AG04450 (cell line): Measurements from ENCODE around the gene NAA15. TPM values are rescaled to one million over a fixed set of nuclear protein-coding genes. Genes with fewer than 3 reads are reported as not detected.

ENCODE experiments used
- CTCF ChIA-PET: fragments of 300-600, 350-600 bp; formaldehyde crosslinking; extraction: SDS; loops from one replicate; lab custom pipeline; 2022; ENCODE audit warnings: antibody characterized with exemption, inconsistent platforms; lab: Charles Lee
- POLR2A ChIA-PET: fragments of 350-600 bp; formaldehyde crosslinking; extraction: SDS; loops from one replicate; lab custom pipeline; 2021; ENCODE audit warnings: antibody characterized with exemption, inconsistent platforms; lab: Yijun Ruan, JAX
- DNase-seq: peaks from one replicate; pipeline ENCODE4 v3.0.0-alpha.2; 2011; ENCODE audit warnings: low read depth, low spot score
- H3K27ac ChIP-seq: one replicate; pipeline ENCODE4 v1.5.1; 2012; ENCODE audit warnings: low read depth, low read length, control low read depth
- H3K27me3 ChIP-seq: one replicate; pipeline ENCODE4 v1.6.0; 2012; ENCODE audit warnings: low read length; ENCODE audit not compliant: control insufficient read depth, insufficient read depth
- H3K4me3 ChIP-seq: 2 replicates; pipeline ENCODE4 v1.5.1; 2011; ENCODE audit warnings: mild to moderate bottlenecking, low read depth, low read length, control low read depth
- H3K9me3 ChIP-seq: 2 replicates; pipeline ENCODE4 v1.5.1; 2012; ENCODE audit warnings: low read length; ENCODE audit not compliant: control insufficient read depth, insufficient read depth
- polyA plus RNA-seq: library from polyadenylated mRNA; depleted of rRNA; stranded (reverse); fragments of >200 nt; gene quantifications from 2 replicates; pipeline ENCODE4 v1.2.3, GENCODE V29; 2011
- TF ChIP-seq, protein P1 (sequence below): IDR thresholded peaks from 2 replicates; pipeline ENCODE4 v1.5.1; 2011; ENCODE audit warnings: low read depth, low read length, control low read depth, inconsistent platforms

NAA15 gene
- polyA plus RNA-seq, 1 experiment = 30.2 TPM

DNA sequence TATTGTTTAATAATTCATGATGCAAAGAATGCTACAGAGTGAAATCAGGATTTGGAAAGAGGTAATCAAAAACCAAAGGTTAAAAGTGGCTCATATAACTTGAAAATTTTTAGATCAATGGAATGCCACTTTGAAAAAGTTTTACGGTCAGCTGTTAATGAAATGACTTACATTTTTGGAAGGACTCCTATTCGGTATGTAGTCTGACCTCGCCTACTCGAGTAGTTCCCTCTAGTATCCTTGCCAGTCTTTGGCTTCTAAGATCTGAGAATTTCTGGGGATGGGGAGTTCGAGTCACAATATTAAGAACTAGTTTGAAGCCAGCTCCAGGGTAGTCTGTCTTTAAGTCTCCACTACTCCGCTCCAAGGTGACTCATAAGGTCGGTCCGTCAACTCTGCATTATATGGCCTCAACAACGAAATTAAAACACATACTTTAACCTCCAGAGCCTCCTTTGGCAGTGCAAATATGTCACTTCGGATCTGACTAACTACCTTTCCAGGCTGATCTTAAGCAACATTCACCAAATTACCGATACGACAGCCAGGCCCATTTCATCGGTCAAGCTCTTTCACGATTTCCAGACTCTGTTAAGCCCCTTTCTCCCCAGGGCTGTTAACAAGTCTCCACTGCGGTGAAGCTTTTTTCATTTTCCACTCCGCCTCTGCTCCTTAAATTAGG lies 733 bp upstream of the NAA15 start:
- H3K4me3 ChIP-seq = peak overlapping the region; percentile 93
- no peak for DNase-seq

DNA sequence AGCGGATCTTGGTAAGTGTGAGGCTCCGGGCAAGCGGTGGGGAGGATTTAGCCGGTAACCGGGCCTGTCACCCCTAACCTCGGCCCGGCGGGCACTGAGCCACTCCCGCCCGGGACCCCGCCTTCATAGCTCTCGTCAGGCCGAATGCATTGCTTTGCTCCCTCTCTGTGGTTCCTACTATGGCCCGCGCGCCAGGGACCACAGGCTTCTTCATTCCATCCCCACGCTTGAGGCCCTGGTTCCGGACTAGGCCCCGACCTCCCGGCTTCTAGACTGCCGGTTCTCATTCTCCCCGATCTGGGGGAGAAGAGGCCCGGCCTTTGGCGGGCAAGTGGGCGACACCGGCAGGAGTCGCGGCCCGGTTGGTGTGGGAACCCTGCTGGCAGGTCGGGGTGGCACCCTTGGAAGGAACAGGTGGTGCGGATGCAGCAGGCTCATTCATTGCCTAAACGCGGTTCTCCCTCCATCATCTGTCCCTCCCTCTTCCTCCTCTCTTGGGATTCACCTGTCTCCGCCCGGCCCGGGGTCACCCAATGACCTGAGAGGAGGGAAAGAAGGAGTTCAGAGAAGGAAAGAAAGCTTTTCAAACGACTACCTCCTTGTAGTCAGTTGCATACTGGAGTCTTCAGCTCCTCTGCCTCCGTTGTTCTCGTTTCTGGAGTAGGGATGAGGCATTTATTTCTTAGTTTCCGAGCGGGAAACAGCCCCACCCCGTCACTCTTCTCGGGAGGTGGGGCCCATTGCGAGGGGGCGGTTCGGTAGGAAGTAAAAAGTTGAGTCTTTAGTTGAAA lies 711 bp downstream of the NAA15 start, which contains the start of gene NDUFC1:
TSS of gene NDUFC1 (minus strand) at position 657 of the 791 bp plus-strand sequence. CDS start 6,679 bp downstream, outside the sequence.
- Histone ChIP-seq H3K27me3 (no peaks in the 10 kb centered on the region), H3K4me3 (peak within 1 kb of the TSS; percentile 93), H3K27ac (peak within 1 kb of the TSS; percentile 88), H3K9me3 (peaks cover 9% of the 10 kb centered on the region)
- DNase-seq = no peak
- ChIA-PET CTCF (interaction anchor here (0.8 to 1.3 kb wide), 2 partner anchors 70 to 272 kb away, joined by 3 to 5 read pairs; no protein-coding TSS in a partner anchor), POLR2A (interaction anchor here (0.6 to 1.4 kb wide), 5 partner anchors 20 to 206 kb away, joined by 3 to 7 read pairs (median 5); partner anchors contain the start of gene MGARP)
- TF ChIP-seq, protein P1, sequence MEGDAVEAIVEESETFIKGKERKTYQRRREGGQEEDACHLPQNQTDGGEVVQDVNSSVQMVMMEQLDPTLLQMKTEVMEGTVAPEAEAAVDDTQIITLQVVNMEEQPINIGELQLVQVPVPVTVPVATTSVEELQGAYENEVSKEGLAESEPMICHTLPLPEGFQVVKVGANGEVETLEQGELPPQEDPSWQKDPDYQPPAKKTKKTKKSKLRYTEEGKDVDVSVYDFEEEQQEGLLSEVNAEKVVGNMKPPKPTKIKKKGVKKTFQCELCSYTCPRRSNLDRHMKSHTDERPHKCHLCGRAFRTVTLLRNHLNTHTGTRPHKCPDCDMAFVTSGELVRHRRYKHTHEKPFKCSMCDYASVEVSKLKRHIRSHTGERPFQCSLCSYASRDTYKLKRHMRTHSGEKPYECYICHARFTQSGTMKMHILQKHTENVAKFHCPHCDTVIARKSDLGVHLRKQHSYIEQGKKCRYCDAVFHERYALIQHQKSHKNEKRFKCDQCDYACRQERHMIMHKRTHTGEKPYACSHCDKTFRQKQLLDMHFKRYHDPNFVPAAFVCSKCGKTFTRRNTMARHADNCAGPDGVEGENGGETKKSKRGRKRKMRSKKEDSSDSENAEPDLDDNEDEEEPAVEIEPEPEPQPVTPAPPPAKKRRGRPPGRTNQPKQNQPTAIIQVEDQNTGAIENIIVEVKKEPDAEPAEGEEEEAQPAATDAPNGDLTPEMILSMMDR = peak; percentile 31

More for the DNA sequence above, 733 bp upstream of the NAA15 start:
- TF ChIP-seq, protein P1 = no peak
- Histone ChIP-seq H3K27ac (peak overlapping the region; percentile 85), H3K27me3 (no peaks in the 10 kb centered on the region), H3K9me3 (peaks cover 9% of the 10 kb centered on the region)
- CTCF ChIA-PET = interaction anchor here (0.9 to 1.7 kb wide), 5 partner anchors 9 to 270 kb away, joined by 3 to 8 read pairs (median 4); no protein-coding TSS in a partner anchor
- POLR2A ChIA-PET = interaction anchor here (0.6 to 1.6 kb wide), 11 partner anchors 19 to 286 kb away, joined by 3 to 7 read pairs (median 5); partner anchors contain the start of genes MGARP, NOCT and RAB33B

DNA sequence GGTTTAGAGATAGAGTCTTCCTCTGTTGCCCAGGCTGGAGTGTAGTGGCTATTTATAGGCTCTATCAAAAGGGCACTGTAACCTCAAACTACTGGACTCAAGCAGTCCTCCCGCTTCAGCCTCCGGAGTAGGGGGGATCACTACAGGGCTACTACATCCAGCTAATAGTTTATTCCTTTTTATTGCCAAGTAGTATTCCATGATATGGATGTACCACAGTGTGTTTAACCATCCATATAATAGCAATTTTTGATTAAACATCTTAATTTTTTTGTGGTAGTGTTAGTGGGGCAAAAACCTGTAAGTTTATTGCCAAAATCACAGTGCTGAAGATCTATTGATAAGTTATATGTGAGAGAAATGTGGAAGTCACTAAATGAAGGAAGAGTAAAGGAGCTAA lies 3.6 kb downstream of the NAA15 start:
- CTCF ChIA-PET = interaction anchor here (0.5 to 1.7 kb wide), 2 partner anchors 9 to 17 kb away, joined by 3 to 10 read pairs; no protein-coding TSS in a partner anchor
- TF ChIP-seq, protein P1 = no peak
- no peaks in the 10 kb centered on the region for H3K27me3 ChIP-seq
- H3K4me3 ChIP-seq = no peak overlapping the region
- POLR2A ChIA-PET = no interaction called here
- H3K9me3 ChIP-seq = peaks cover 9% of the 10 kb centered on the region
- no peak for DNase-seq
- no peak overlapping the region for H3K27ac ChIP-seq

DNA sequence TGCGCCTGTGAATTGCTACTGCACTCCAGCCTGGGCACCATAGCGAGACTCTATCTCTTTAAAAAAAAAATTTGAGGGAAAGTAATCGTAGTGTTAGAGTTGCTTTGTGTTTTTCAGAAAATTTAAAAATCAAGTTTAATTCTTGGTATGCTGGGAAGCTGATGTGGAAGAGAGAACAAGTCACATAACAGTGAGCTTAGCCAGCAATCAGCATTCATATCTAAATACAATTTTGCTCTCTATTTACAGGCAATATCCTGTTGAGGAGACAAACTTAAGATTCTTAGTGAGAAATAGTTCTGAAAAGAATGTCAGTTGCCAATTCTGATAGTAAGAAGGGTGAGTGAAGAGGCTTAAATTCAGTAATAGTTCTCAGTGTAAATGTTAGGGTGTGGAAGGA lies 10.6 kb downstream of the NAA15 start:
- CTCF ChIA-PET = interaction anchor here (1.1 to 2.2 kb wide), 2 partner anchors 10 to 16 kb away, joined by 4 to 10 read pairs; no protein-coding TSS in a partner anchor
- no peak for DNase-seq
- POLR2A ChIA-PET = no interaction called here
- no peak overlapping the region for H3K27ac ChIP-seq
- H3K9me3 ChIP-seq = no peaks in the 10 kb centered on the region; the same call in 1 of the 2 replicates
- H3K27me3 ChIP-seq = no peaks in the 10 kb centered on the region
- TF ChIP-seq, protein P1 = no peak
- H3K4me3 ChIP-seq = no peak overlapping the region
